GM12872 (cell line): ENCODE measurements around the gene WIZ.

Experiments used
- TF ChIP-seq, protein P1 (sequence below): IDR thresholded peaks from 3 replicates; pipeline ENCODE4 v1.5.1; 2011; ENCODE audit warnings: low read depth, mild to moderate bottlenecking, low read length, moderate library complexity; ENCODE audit not compliant: insufficient read depth

WIZ gene

GRCh38 chr19:15371119-15371518 is 78.6 kb downstream of the WIZ start:
- TF ChIP-seq, protein P1, sequence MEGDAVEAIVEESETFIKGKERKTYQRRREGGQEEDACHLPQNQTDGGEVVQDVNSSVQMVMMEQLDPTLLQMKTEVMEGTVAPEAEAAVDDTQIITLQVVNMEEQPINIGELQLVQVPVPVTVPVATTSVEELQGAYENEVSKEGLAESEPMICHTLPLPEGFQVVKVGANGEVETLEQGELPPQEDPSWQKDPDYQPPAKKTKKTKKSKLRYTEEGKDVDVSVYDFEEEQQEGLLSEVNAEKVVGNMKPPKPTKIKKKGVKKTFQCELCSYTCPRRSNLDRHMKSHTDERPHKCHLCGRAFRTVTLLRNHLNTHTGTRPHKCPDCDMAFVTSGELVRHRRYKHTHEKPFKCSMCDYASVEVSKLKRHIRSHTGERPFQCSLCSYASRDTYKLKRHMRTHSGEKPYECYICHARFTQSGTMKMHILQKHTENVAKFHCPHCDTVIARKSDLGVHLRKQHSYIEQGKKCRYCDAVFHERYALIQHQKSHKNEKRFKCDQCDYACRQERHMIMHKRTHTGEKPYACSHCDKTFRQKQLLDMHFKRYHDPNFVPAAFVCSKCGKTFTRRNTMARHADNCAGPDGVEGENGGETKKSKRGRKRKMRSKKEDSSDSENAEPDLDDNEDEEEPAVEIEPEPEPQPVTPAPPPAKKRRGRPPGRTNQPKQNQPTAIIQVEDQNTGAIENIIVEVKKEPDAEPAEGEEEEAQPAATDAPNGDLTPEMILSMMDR, result no peak
